ENCODE data around the gene CCDC9. TPM values are rescaled to one million over a fixed set of nuclear protein-coding genes. Genes with fewer than 3 reads are reported as not detected.

CCDC9 gene
- total RNA-seq, 1 experiment from 2014 or later: 36.9 TPM

GRCh38 chr19:47210689-47211316 is 45.5 kb upstream of the CCDC9 start:
- no peak overlapping the region for H2BK20ac ChIP-seq (ENCODE audit: low read depth, low read length, poor library complexity, severe bottlenecking)
- peak; percentile 78 for DNase-seq
- H2BK120ac ChIP-seq (ENCODE audit: low read depth, low read length, poor library complexity, severe bottlenecking): no peak overlapping the region
- H3K27ac ChIP-seq (ENCODE audit: insufficient read length, low read depth, low read length): peak overlapping the region; percentile 2
- no peak overlapping the region for H3T11ph ChIP-seq (ENCODE audit: low read length)
- peak; percentile 82 for TF ChIP-seq CTCF (conservative IDR thresholded peaks at IDR 0.05)
- peaks cover 21 to 27% of the 10 kb centered on the region in 2 experiments for H3K4me1 Mint-ChIP-seq
- H2AFZ ChIP-seq (ENCODE audit: low read length): no peak overlapping the region
- no peak overlapping the region for H3K23ac ChIP-seq (ENCODE audit: insufficient read length, low read depth, low read length)
- no peaks in the 10 kb centered on the region for H3K79me2 ChIP-seq (ENCODE audit: insufficient read depth, low read length)
- no peaks in the 10 kb centered on the region; the same call in 1 of the 2 replicates for H3K27me3 Mint-ChIP-seq (ENCODE audit: low read depth)
- no peak overlapping the region for H2BK15ac ChIP-seq (ENCODE audit: low read depth, low read length)
- no peaks in the 10 kb centered on the region for H3K4me1 ChIP-seq (ENCODE audit: insufficient read depth, low read length)
- no peak overlapping the region for H3K18ac ChIP-seq (ENCODE audit: insufficient read length, low read depth, low read length)
- no peak overlapping the region for H4K8ac ChIP-seq (replicated peaks; ENCODE audit: insufficient read length, low read depth, low read length)
- H2BK12ac ChIP-seq (ENCODE audit: insufficient read length, low read depth, low read length): no peak overlapping the region
- no peak overlapping the region for H3K4me3 Mint-ChIP-seq
- H3K9me3 ChIP-seq (ENCODE audit: control insufficient read depth, low read depth, low read length): no peaks in the 10 kb centered on the region
- no peaks in the 10 kb centered on the region for H4K20me1 ChIP-seq (ENCODE audit: control insufficient read depth, insufficient read depth, insufficient read length)
- no peaks in the 10 kb centered on the region; a peak in 1 of 5 replicates for H3K9me3 Mint-ChIP-seq
- no peaks in the 10 kb centered on the region for H3K27me3 ChIP-seq (ENCODE audit: insufficient read depth, low read length)
- no CpG with 5 or more reads among the region's 19 CpGs for WGBS (ENCODE audit: extremely low coverage, insufficient read length, low lambda C conversion rate)
- H3K4ac ChIP-seq (ENCODE audit: low read depth, low read length): no peak overlapping the region
- H3K9ac ChIP-seq (ENCODE audit: extremely low read depth, insufficient read length, low read length): no peak overlapping the region
- peak overlapping the region; percentile 7 to 88 (median 78); a peak in 6 of 7 replicates for H3K27ac Mint-ChIP-seq
- H3K23me2 ChIP-seq (ENCODE audit: insufficient read length, low read depth, low read length, poor library complexity, severe bottlenecking): no peaks in the 10 kb centered on the region
- no peaks in the 10 kb centered on the region for H3K79me1 ChIP-seq (ENCODE audit: insufficient read depth, low read depth, low read length, poor library complexity, severe bottlenecking)
- H4K5ac ChIP-seq (ENCODE audit: insufficient read length, low read depth, low read length): no peak overlapping the region
- H2BK5ac ChIP-seq (ENCODE audit: insufficient read length, low read length): no peak overlapping the region
- H3K14ac ChIP-seq (ENCODE audit: insufficient read depth, low read length): no peak overlapping the region
- no peak overlapping the region for H4K91ac ChIP-seq (ENCODE audit: insufficient read length, low read depth, low read length)
- H3K36me3 Mint-ChIP-seq (ENCODE audit: insufficient read depth in 1 of 3, low read depth in 3 of 3): peaks cover 25 to 62% (median 59%) of the 10 kb centered on the region in 3 experiments; a peak in 6 of 7 replicates
- H3K56ac ChIP-seq (ENCODE audit: insufficient read length, low read depth, low read length): no peak overlapping the region
- H3K4me2 ChIP-seq (ENCODE audit: insufficient read depth, insufficient read length, low read length): no peak overlapping the region
- no peak overlapping the region for H2AK5ac ChIP-seq (ENCODE audit: insufficient read length, low read length)

Data from H9 (cell line).